ENCODE data around the gene KCTD3.
A peak's percentile ranks its signal among the peaks of the same experiment; 100 is the strongest.

KCTD3 gene

DNA sequence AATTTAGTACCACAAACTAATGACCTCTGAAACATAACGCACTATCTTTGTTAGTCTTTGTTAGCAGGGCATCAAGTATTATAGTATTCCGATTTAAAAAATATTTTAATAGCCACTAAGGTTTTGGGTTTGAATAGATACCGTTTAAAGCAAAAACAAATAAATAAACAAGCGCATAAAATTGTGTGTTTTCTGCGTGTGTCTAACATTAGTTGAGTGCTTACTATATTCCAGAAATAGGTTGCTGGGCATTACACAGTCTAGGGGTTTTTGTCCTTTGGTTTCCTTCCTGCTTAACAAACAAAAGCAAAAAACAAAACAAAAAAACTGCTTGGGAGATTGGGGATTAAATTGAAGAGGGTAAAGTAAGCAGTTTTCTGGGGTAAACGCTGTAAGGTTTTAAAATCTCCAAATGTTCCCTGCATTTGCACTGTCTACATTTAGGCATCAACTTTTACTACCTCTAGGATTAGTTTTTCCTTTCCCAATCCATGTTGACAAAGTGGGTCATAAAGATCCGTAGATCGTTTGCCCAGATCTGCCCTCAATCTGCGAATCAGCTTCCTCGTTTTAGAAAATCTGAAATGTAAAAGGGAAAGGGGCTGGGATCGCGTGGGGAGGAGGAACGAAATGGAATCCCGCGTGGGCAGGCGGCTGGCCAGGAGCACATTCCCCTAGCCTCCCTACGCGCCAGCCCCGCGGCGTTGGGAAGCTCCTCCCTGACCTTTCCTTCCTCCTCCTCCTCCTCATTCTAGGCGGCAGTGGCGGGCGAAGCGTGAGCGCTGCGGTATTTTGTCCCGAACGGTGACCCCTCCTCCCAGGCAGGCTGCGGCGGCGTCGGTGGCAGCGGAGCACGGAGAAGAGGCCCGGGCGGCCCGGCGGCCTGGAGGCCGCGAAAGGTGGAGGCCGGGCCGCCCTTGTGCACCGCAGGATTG, at the start of gene KCTD3:
KCTD3 (plus strand) TSS at position 749 of the 935 bp plus-strand sequence. CDS start 382 bp downstream, outside the sequence.
- Histone ChIP-seq H3K9ac (ENCODE audit: low read length) (peak within 1 kb of the TSS; percentile 92), H3K4me1 (ENCODE audit: control insufficient read depth, insufficient read depth, low read length) (0 out of 2 replicates have a peak, but pooled peaks cover 8% of the 10 kb centered on the region), H3K27me3 (ENCODE audit: control insufficient read depth, insufficient read depth, low read length) (no peaks in the 10 kb centered on the region), H3K9me3 (ENCODE audit: control insufficient read depth, insufficient read depth, low read depth, low read length) (no peaks in the 10 kb centered on the region), H3K4me3 (ENCODE audit: low read depth, low read length) (peak within 1 kb of the TSS; percentile 93), H3K27ac (ENCODE audit: low read depth, low read length) (peak within 1 kb of the TSS; percentile 71), H3K36me3 (ENCODE audit: control insufficient read depth, insufficient read depth, low read length) (no peaks in the 10 kb centered on the region)

DNA sequence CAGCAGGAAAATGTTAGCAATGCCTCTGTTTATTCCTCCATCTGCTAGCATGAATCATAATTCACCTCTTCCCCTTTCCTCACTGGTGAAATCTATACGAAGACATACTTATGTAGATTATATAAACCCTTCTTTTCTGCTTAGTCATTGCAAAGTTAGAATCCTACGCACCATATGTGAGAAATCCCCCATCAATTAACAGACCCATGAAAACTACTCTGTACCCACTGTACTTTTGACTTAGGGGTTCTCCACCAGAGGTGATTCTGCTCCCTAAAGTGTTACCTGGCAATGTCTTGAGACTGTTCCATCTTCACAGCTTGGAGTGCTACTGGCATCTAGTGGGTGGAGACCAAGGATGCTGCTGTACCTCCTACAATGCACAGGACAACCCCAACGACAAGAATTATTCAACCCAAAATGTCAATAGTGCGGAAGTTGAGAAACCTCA, 49.6 kb upstream of the KCTD3 start:
- no peaks in the 10 kb centered on the region for H3K4me1 ChIP-seq (ENCODE audit: control insufficient read depth, insufficient read depth, low read length)
- H3K9ac ChIP-seq (ENCODE audit: low read length): no peak overlapping the region
- no peaks in the 10 kb centered on the region for H3K36me3 ChIP-seq (ENCODE audit: control insufficient read depth, insufficient read depth, low read length)
- H3K27ac ChIP-seq (ENCODE audit: low read depth, low read length): no peak overlapping the region
- H3K9me3 ChIP-seq (ENCODE audit: control insufficient read depth, insufficient read depth, low read depth, low read length): no peaks in the 10 kb centered on the region
- H3K27me3 ChIP-seq (ENCODE audit: control insufficient read depth, insufficient read depth, low read length): no peaks in the 10 kb centered on the region
- no peak overlapping the region for H3K4me3 ChIP-seq (ENCODE audit: low read depth, low read length)

DNA sequence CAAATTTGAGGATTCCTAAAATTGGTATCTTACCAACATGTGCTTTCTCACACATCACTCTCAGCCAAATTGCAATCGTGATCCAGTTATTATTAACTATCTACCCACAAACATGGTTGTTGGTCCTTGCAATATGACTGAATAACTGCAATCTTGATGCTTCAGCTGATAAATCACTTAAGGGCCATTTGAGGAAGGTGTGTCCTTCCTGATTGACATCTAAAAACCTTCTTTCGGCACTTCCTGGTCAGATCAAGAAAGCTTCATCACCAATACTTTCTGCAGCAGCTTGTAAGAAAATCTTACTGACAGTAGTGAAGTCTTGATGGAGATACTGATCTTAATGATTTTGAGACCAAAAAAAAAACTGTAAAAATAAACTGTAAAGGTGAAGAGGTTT, 48.5 kb upstream of the KCTD3 start:
- Histone ChIP-seq H3K4me1 (ENCODE audit: control insufficient read depth, insufficient read depth, low read length) (no peaks in the 10 kb centered on the region), H3K9me3 (ENCODE audit: control insufficient read depth, insufficient read depth, low read depth, low read length) (no peaks in the 10 kb centered on the region), H3K36me3 (ENCODE audit: control insufficient read depth, insufficient read depth, low read length) (no peaks in the 10 kb centered on the region), H3K4me3 (ENCODE audit: low read depth, low read length) (no peak overlapping the region), H3K9ac (ENCODE audit: low read length) (no peak overlapping the region), H3K27me3 (ENCODE audit: control insufficient read depth, insufficient read depth, low read length) (no peaks in the 10 kb centered on the region), H3K27ac (ENCODE audit: low read depth, low read length) (no peak overlapping the region)

DNA sequence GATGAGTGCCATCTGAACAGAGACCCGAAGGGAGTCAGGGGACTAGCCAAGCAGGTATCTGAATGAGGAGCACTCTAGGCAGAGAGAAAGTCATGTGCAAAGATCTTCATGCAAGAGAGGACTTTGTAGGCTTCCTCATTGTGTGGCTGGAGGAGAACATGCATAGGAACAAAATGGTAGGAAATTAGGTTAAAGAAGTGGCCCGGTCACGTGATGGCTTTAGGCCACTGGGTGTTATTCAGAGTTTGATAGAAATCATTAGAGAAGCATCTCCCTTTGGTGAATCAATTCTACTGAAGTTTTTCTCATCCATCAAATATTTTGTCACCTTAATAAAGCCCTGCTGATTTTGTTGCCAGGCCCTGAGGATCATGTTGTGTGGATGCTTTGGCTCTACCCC, 45.8 kb upstream of the KCTD3 start:
- H3K9me3 ChIP-seq (ENCODE audit: control insufficient read depth, insufficient read depth, low read depth, low read length): no peaks in the 10 kb centered on the region
- H3K4me3 ChIP-seq (ENCODE audit: low read depth, low read length): no peak overlapping the region
- no peaks in the 10 kb centered on the region for H3K36me3 ChIP-seq (ENCODE audit: control insufficient read depth, insufficient read depth, low read length)
- H3K27ac ChIP-seq (ENCODE audit: low read depth, low read length): no peak overlapping the region
- no peaks in the 10 kb centered on the region for H3K4me1 ChIP-seq (ENCODE audit: control insufficient read depth, insufficient read depth, low read length)
- H3K27me3 ChIP-seq (ENCODE audit: control insufficient read depth, insufficient read depth, low read length): no peaks in the 10 kb centered on the region
- H3K9ac ChIP-seq (ENCODE audit: low read length): no peak overlapping the region

DNA sequence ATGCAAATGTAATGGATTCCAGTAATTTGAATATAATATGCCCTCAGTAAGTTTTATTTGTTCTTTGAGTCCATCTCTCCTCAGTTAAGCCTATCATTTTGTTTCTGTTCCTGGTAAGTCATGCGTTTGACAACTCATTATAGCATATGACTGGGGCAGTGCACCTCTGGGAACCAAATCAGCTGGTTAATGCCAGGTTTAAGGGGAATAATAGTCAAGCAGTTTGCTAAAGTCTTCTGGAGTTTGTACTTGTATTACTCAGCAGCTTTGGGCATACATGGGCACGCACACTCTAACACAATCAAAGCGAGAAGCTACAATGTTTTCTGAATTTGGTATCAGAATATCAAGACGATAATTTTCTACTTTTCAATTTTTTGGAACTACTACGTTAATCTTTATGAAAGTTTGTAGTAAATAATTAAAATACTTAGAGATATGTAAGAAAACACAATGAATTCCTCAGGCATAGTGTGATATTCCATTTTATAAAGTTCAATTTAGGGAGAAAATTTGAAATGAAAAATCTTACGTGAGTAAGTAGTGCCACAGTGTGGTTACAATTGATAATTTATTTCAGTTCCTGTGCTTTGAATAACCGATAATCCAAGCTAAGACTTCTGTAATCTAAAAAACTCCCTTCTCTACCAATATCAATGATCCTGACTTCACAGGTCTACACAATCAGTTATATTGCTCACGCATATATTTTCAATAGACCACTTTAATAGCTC, 43.8 kb upstream of the KCTD3 start:
- Histone ChIP-seq H3K4me3 (ENCODE audit: low read depth, low read length) (no peak overlapping the region), H3K36me3 (ENCODE audit: control insufficient read depth, insufficient read depth, low read length) (no peaks in the 10 kb centered on the region), H3K27me3 (ENCODE audit: control insufficient read depth, insufficient read depth, low read length) (no peaks in the 10 kb centered on the region), H3K9ac (ENCODE audit: low read length) (no peak overlapping the region), H3K27ac (ENCODE audit: low read depth, low read length) (no peak overlapping the region), H3K9me3 (ENCODE audit: control insufficient read depth, insufficient read depth, low read depth, low read length) (no peaks in the 10 kb centered on the region), H3K4me1 (ENCODE audit: control insufficient read depth, insufficient read depth, low read length) (no peaks in the 10 kb centered on the region)

DNA sequence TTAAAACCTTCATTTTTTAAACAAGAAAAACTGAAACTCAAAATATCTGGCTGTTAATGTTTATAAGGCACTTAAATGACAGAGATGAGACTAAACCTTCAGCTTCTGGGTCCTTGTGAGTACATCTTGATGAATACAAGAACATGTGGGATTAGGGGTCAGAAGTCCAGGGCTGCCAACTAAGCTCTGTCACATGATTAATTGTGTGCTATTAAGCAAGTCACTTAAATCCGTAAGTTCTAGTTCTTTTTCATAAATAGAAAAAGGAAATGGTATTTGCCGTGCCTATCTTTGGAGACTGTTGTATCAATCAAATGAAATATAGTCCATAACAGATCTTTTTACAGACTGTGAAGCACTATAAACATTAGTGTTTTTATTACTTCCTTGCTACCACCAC, 43.2 kb upstream of the KCTD3 start:
- H3K27me3 ChIP-seq (ENCODE audit: control insufficient read depth, insufficient read depth, low read length): no peaks in the 10 kb centered on the region
- no peak overlapping the region for H3K9ac ChIP-seq (ENCODE audit: low read length)
- no peaks in the 10 kb centered on the region for H3K36me3 ChIP-seq (ENCODE audit: control insufficient read depth, insufficient read depth, low read length)
- H3K4me1 ChIP-seq (ENCODE audit: control insufficient read depth, insufficient read depth, low read length): no peaks in the 10 kb centered on the region
- H3K9me3 ChIP-seq (ENCODE audit: control insufficient read depth, insufficient read depth, low read depth, low read length): no peaks in the 10 kb centered on the region
- no peak overlapping the region for H3K27ac ChIP-seq (ENCODE audit: low read depth, low read length)
- H3K4me3 ChIP-seq (ENCODE audit: low read depth, low read length): no peak overlapping the region

DNA sequence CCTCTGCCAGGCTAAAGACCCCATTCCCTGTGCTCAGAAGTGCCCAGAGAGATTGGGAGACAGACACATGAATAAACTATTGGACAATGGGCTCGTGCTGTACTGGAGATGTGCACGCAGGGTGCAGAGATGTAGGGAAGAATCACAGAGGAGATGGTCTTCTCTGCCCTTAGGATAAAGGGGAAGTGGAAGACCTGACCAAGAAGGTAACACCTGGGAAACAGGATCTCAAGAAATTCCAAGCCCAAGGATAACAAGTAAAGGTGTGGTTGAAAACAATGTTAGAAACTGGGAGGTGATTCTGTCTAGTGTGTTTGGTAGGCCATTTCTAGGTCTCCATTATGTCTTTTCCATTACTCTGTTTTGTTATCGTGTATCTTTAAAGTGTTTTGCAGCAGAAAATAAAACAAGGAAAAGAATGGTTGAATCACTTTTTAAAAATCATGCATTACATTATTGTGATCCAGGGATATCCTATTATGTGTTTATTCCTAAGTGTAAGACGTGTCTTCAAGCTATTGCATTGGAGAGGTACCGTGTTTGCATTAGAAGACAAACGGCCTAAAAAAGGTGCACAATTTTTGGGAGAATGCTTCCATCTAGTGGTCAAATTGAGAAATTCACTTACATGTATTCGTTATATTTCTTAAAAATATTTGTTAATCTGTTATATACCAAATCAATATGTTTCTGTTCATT, 40.8 kb upstream of the KCTD3 start:
- no peaks in the 10 kb centered on the region for H3K36me3 ChIP-seq (ENCODE audit: control insufficient read depth, insufficient read depth, low read length)
- H3K27ac ChIP-seq (ENCODE audit: low read depth, low read length): no peak overlapping the region
- no peak overlapping the region for H3K4me3 ChIP-seq (ENCODE audit: low read depth, low read length)
- no peaks in the 10 kb centered on the region for H3K4me1 ChIP-seq (ENCODE audit: control insufficient read depth, insufficient read depth, low read length)
- H3K9me3 ChIP-seq (ENCODE audit: control insufficient read depth, insufficient read depth, low read depth, low read length): no peaks in the 10 kb centered on the region
- H3K27me3 ChIP-seq (ENCODE audit: control insufficient read depth, insufficient read depth, low read length): no peaks in the 10 kb centered on the region
- no peak overlapping the region for H3K9ac ChIP-seq (ENCODE audit: low read length)

DNA sequence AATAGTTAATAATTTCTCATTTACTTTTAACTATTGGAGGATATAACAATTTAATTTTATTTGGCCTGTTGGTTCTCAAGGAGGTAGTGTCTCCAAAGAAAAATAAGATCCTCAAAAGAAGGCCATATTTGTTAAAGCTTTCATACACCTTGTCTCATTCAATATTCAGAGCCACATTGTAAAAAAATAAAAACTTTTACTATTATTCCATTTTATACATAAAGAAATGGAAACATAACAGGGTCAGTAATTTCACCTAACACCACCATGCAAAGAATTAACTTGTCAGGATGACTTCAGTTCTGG, 40.3 kb upstream of the KCTD3 start:
- H3K9ac ChIP-seq (ENCODE audit: low read length): no peak overlapping the region
- H3K27me3 ChIP-seq (ENCODE audit: control insufficient read depth, insufficient read depth, low read length): no peaks in the 10 kb centered on the region
- no peaks in the 10 kb centered on the region for H3K36me3 ChIP-seq (ENCODE audit: control insufficient read depth, insufficient read depth, low read length)
- no peak overlapping the region for H3K4me3 ChIP-seq (ENCODE audit: low read depth, low read length)
- no peaks in the 10 kb centered on the region for H3K9me3 ChIP-seq (ENCODE audit: control insufficient read depth, insufficient read depth, low read depth, low read length)
- no peak overlapping the region for H3K27ac ChIP-seq (ENCODE audit: low read depth, low read length)
- H3K4me1 ChIP-seq (ENCODE audit: control insufficient read depth, insufficient read depth, low read length): no peaks in the 10 kb centered on the region

DNA sequence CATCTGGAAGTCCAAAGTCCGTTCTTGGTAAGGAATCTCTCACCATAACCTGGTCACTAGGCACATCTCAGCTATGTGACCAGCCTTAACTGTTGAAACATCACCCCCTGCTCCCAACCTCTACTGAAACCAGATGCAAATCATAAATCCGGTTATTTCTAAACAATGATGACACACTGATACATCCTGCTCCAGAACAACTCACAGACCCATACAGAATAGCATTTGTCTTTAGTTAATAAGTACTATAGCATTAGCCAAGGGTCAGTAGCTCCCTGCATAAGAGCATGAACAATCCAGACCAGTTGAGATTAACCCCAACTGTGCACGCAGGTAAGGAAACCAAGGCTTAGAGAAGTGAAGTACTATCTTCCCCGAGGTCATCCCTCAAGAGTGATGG, 38.0 kb upstream of the KCTD3 start:
- Histone ChIP-seq H3K4me3 (ENCODE audit: low read depth, low read length) (no peak overlapping the region), H3K36me3 (ENCODE audit: control insufficient read depth, insufficient read depth, low read length) (no peaks in the 10 kb centered on the region), H3K9ac (ENCODE audit: low read length) (no peak overlapping the region), H3K4me1 (ENCODE audit: control insufficient read depth, insufficient read depth, low read length) (no peaks in the 10 kb centered on the region), H3K27me3 (ENCODE audit: control insufficient read depth, insufficient read depth, low read length) (no peaks in the 10 kb centered on the region), H3K27ac (ENCODE audit: low read depth, low read length) (no peak overlapping the region), H3K9me3 (ENCODE audit: control insufficient read depth, insufficient read depth, low read depth, low read length) (peaks cover 3% of the 10 kb centered on the region; the same call in 1 of the 2 replicates)

DNA sequence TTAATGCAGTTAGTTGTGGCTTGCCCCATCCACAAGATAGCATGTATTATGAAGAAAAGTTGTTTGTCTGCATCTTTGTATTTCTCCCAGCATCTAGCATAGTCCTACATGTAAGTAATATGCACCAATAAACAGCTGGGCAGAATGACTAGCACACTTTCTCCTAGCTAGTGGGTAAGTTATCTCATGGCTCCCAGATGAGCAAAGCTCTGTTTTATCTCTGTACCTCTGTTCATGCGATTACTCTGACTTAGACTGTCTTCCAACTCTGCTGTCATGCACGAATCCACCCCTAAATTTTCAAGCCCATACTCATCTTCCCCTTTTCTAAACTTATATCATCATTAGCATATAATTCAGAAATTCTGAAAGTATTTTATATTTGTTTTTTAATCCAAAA, 37.5 kb upstream of the KCTD3 start:
- Histone ChIP-seq H3K27me3 (ENCODE audit: control insufficient read depth, insufficient read depth, low read length) (no peaks in the 10 kb centered on the region), H3K36me3 (ENCODE audit: control insufficient read depth, insufficient read depth, low read length) (no peaks in the 10 kb centered on the region), H3K4me1 (ENCODE audit: control insufficient read depth, insufficient read depth, low read length) (no peaks in the 10 kb centered on the region), H3K4me3 (ENCODE audit: low read depth, low read length) (no peak overlapping the region), H3K27ac (ENCODE audit: low read depth, low read length) (no peak overlapping the region), H3K9me3 (ENCODE audit: control insufficient read depth, insufficient read depth, low read depth, low read length) (peaks cover 3% of the 10 kb centered on the region; the same call in 1 of the 2 replicates), H3K9ac (ENCODE audit: low read length) (no peak overlapping the region)

Data from HUES6 (cell line).